ENCODE results near the gene TGFBR3.

Gene TGFBR3

DNA sequence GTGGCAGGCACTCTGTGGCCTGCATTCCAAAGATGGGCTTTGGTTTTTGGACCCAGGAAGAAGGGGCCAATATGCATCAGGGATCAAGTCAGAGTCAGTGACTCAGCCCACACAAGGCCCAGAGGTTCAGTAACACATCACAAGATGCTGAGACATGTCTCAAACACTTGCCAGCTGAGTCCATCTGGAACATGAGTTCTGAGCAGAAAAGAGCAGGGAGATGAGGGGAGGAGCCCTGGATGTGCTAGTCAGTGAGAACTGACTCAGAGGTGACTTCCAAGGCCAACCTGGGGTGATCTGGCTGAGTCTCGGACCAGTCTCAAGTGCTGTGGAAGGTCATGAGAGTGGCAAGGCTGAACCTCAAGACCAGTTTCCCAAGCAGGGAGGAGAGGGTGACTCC is 235.2 kb downstream of the TGFBR3 start:
- TF ChIP-seq, protein P1, sequence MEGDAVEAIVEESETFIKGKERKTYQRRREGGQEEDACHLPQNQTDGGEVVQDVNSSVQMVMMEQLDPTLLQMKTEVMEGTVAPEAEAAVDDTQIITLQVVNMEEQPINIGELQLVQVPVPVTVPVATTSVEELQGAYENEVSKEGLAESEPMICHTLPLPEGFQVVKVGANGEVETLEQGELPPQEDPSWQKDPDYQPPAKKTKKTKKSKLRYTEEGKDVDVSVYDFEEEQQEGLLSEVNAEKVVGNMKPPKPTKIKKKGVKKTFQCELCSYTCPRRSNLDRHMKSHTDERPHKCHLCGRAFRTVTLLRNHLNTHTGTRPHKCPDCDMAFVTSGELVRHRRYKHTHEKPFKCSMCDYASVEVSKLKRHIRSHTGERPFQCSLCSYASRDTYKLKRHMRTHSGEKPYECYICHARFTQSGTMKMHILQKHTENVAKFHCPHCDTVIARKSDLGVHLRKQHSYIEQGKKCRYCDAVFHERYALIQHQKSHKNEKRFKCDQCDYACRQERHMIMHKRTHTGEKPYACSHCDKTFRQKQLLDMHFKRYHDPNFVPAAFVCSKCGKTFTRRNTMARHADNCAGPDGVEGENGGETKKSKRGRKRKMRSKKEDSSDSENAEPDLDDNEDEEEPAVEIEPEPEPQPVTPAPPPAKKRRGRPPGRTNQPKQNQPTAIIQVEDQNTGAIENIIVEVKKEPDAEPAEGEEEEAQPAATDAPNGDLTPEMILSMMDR (IDR thresholded peaks at IDR 0.05; ENCODE audit: low read depth, low read length) = no peak
- peak; percentile 84 for DNase-seq (ENCODE audit: extremely low read depth, low read depth)

DNA sequence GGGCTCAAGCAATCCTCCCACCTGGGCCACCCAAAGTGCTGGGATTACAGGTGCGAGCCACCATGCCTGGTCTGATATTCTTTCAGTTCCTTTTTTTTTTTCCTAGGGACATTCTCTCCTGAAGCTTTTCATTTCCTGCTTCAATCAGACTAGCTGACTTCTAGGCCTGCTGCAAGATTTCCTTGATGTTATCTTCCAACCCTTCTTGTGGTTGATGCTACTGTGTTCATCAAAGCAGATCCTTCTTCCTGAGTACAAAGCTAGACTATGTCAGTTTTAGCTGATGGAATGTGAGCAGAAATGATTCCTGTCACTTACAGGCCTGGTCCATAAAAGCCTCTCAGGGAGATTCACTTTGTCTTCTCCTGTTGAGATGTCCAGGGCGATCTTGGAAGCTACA is 238.9 kb downstream of the TGFBR3 start:
- TF ChIP-seq, protein P1 (IDR thresholded peaks at IDR 0.05; ENCODE audit: low read depth, low read length) = no peak
- no peak for DNase-seq (ENCODE audit: extremely low read depth, low read depth)

DNA sequence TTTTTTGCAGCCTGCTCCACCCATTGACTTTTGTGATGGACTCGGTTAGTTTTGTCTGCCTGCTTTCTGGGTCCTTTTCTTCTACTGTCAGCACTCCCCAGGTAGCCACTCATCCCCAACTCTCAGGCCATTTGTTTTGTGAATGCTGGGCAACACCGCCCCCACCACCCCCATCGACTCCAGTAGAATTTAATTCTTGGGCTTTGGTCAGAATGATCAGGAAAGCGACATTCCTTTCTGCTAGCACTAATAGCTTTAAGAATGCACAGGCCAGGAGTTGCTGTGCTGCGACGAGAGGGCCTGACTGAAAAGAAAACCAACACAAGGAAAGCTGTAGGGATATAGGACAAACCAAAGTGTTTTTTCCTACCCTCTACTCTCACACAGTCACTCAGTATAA is 240.9 kb downstream of the TGFBR3 start:
- TF ChIP-seq, protein P1 (IDR thresholded peaks at IDR 0.05; ENCODE audit: low read depth, low read length) = no peak
- no peak for DNase-seq (ENCODE audit: extremely low read depth, low read depth)

DNA sequence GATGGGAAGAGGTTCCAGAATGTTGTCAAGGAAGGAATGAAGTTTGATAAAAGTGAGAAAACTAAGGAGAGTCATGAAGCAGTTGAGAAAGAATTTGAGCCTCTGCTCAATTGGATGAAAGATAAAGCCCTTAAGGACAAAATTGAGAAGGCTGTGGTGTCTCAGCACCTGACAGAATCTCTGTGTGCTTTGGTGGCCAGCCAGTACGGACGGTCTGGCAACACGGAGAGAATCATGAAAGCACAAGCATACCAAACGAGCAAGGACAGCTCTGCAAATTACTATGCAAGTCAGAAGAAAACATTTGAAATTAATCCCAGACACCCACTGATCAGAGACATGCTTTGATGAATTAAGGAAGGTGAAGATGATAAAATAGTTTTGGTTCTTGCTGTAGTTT is 242.5 kb downstream of the TGFBR3 start:
- no peak for DNase-seq (ENCODE audit: extremely low read depth, low read depth)

DNA sequence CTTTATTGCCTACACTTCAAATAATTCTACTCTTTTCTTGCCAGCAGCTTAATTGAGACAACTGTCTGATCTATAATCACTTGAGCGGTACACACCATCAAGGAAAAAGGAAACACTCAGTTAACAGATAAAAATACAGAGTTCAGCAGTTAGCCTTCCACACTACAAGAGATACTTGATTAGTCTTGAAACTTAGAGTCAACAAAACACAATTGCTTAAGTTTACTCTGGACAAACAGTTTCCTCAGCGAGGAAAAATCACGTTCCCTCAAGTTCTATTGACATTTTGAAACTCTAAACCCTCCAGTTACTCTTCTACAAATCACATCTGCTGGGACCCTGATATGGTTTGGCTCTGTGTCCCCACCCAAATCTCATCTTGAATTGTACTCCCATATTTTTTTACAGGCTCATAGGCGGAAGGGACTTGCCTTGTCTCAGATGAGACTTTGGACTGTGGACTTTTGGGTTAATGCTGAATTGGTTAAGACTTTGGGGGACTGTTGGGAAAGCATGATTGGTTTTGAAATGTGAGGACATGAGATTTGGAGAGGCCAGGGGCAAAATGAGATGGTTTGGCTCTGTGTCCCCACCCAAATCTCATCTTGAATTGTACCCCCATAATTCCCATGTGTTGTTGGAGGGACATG is 244.9 kb downstream of the TGFBR3 start:
- no peak for DNase-seq (ENCODE audit: extremely low read depth, low read depth)
- TF ChIP-seq, protein P1 (IDR thresholded peaks at IDR 0.05; ENCODE audit: low read depth, low read length) = no peak

More for the DNA sequence above, 242.5 kb downstream of the TGFBR3 start:
- TF ChIP-seq, protein P1 (IDR thresholded peaks at IDR 0.05; ENCODE audit: low read depth, low read length) = no peak

DNA sequence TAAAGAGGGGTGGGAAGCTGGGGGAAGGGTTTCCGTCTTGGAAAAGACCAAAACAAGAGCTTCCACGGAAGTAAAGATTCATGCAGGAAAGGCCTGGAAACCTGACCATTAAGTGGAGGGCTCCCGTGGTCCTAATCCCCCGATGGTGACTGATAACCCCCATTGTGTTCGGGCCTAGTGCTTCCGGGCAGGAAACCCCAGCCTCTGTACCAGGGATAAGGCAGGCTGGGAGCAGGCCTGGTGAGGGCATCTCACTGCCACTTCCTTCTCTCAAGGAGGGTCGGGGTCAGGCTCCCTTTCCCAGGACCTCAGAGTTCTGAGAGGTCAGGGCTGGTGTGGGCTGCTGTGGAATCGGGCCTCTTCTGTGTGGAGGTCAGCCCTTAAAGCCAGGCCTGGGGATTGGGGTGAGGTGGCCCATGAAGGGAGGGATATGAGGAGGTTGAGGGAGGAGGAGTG is 248.4 kb downstream of the TGFBR3 start:
- no peak for DNase-seq (ENCODE audit: extremely low read depth, low read depth)
- TF ChIP-seq, protein P1 (IDR thresholded peaks at IDR 0.05; ENCODE audit: low read depth, low read length) = no peak

DNA sequence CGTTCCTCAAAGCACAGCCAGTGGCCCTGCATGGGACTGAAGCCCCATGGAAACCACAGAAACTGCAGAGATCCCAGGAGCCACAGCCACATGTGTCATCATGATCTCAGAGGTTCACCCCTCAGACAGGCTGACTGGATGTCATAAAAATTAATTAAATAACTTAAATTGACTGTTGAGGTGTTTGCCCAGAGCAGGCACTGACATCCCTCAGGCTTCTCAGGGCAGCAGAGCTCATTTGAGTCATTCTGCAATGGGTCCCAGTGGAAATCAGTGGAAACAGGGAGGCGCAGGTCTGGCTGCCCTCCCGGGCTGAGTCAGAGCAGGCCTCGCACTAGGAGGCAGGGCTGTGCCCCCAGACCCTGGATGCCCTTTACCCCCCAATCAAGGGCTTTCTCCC is 250.2 kb downstream of the TGFBR3 start:
- no peak for DNase-seq (ENCODE audit: extremely low read depth, low read depth)
- TF ChIP-seq, protein P1 (IDR thresholded peaks at IDR 0.05; ENCODE audit: low read depth, low read length) = no peak
